Activated naive CD4-positive, alpha-beta T cell treated with anti-CD3 and anti-CD28 coated beads, Interleukin-2, amount 50 U/mL, for 72 hours (primary cell): ENCODE measurements around the gene RCL1. TPM values are rescaled to one million over a fixed set of nuclear protein-coding genes. Genes with fewer than 3 reads are reported as not detected.

Source experiments
- ATAC-seq, 2 donors: fragments of 150-1000 bp; cut with Tn5 transposase; 2 replicates each; pipeline ENCODE4 v1.10.0; 2021; ENCODE audit warnings: mild to moderate bottlenecking in 2 of 2, moderate library complexity in 2 of 2
- DNase-seq, 2 donors: peaks; one replicate each; pipeline ENCODE4 v3.0.0; 2021 to 2022; ENCODE audit warnings: low spot score in 2 of 2
- H3K27ac Mint-ChIP-seq, 2 donors: one replicate each; pipeline ENCODE4 v1.8.0; 2022; ENCODE audit warnings: mild to moderate bottlenecking in 2 of 2, mixed read lengths in 2 of 2
- H3K36me3 Mint-ChIP-seq, 2 donors: one replicate each; pipeline ENCODE4 v1.8.0; 2022; ENCODE audit warnings: mixed read lengths in 2 of 2
- H3K9me3 Mint-ChIP-seq, 2 donors: one replicate each; pipeline ENCODE4 v1.8.0; 2022; ENCODE audit warnings: mixed read lengths in 2 of 2
- total RNA-seq, 2 donors: library from RNA; stranded (reverse); gene quantifications; one replicate each; pipeline ENCODE4 v1.2.3, GENCODE V29; 2022

The RCL1 gene
- total RNA-seq, 2 donors from 2014 or later = 18.2 to 32.0 TPM

DNA sequence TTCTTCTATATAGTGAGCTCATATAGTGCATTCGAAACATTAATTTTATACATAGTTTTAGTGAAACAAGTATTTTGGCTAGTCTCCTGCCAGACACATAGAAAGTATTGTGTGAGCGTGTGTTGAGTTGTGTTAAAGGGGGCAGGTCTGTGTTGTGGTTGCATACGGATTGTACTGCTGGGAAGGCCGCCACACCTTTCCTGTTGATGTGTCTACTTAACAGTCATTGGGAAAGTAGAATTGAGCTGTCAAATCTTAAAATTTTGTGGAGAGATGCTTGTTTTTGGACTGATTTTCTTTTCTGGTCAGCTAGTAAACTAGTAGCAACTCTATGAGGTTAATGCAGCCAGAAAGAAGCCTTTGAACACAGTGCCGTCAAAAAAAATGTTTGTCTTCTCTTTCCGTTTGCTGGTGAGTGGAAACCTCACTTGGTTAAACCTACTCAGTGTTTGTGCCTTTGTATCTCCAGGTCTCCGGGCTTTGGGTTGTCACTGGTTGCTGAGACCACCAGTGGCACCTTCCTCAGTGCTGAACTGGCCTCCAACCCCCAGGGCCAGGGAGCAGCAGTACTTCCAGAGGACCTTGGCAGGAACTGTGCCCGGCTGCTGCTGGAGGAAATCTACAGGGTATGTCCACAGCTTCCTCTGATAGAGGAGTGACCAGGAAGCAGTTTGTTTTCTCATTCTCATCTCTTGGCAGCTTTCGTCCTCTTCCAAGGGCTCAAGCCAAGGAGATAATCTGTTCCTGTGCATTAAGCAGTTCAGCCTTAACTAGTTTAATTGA is 51.5 kb downstream of the RCL1 start:
- ATAC-seq = peak in 1 of 2 donors; percentile 87
- H3K27ac Mint-ChIP-seq = peak overlapping the region; percentile 14 to 61
- DNase-seq = no peak
- H3K36me3 Mint-ChIP-seq = peaks cover 16 to 22% of the 10 kb centered on the region in 2 donors
- H3K9me3 Mint-ChIP-seq = no peaks in the 10 kb centered on the region

DNA sequence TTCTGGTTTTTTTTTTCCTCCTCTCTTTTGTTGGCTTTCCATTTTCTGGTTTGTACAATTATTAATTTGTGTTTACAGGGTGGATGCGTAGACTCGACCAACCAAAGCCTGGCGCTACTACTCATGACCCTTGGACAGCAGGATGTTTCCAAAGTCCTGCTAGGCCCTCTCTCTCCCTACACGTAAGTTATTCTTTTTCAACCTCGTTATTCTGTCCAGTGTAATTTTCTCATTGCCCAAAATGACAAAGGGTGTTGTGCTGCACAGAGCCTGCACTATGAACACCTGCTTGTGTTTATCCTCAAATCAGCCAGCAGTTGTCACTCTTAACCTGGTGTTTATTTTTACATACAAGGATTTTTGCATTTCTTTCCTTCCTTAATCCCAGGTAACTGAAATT is 56.6 kb downstream of the RCL1 start:
- Mint-ChIP-seq H3K36me3 (peaks cover 14 to 18% of the 10 kb centered on the region in 2 donors), H3K27ac (no peak overlapping the region), H3K9me3 (no peaks in the 10 kb centered on the region)
- DNase-seq (no peak), ATAC-seq (no peak)

DNA sequence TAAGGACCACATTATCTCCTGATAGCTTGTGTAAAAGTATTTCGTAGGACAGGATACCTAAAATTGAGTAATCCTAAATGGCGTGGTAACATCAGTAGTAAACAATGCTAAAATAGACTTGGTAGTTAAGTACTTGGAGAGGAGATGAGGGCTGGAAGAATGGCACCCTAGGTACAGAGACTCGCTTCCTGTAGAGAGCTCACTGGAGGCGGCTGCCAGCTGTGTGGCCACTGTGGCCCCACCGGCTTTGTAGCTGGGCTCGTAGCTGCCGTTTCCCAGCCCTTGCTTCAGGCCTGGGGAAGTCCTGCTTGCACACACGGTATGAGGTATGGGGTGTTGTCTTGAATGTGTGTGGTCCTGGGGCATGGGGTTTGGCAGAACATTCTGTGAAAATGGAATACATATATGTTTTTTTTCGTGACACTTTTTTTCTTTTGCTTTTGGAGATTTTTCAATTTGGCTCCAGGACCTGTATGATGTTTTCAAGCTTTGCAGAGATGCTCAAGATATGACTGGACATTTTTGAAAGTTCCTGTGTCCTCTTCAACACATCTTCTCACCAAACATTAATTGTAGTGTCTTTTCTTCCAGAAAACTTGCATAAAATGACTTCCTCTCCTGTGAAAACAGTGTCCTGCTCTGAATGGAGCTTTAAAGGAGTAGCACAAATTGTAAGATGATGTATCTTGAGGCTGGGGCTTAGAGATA is 58.0 kb downstream of the RCL1 start:
- Mint-ChIP-seq H3K9me3 (no peaks in the 10 kb centered on the region), H3K36me3 (peaks cover 6 to 14% of the 10 kb centered on the region in 2 donors), H3K27ac (peak overlapping the region in 1 of 2 donors; percentile 66)
- DNase-seq = no peak
- no peak for ATAC-seq

DNA sequence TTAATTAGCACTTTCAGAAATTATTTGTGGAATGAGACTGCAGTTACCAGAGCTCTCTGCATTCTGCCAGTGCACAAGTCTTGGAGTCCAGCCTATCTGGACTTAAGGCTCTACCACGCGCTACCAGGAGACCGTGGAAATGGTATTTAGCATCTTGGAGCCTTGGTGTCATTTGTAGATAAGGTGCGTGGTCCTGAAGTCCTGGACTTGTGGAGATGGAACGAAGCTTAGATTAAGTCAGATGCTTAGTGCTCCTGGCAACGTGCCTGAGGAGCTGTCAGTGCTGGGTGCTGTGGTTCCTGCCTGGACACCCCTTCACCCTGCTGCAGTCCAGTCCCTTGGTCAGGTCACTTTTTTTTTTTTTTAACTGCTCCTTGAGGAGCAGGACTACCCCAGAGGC is 59.7 kb downstream of the RCL1 start:
- no peaks in the 10 kb centered on the region for H3K9me3 Mint-ChIP-seq
- no peak for ATAC-seq
- DNase-seq = no peak
- H3K27ac Mint-ChIP-seq = no peak overlapping the region
- H3K36me3 Mint-ChIP-seq = peaks cover 11 to 14% of the 10 kb centered on the region in 2 donors

DNA sequence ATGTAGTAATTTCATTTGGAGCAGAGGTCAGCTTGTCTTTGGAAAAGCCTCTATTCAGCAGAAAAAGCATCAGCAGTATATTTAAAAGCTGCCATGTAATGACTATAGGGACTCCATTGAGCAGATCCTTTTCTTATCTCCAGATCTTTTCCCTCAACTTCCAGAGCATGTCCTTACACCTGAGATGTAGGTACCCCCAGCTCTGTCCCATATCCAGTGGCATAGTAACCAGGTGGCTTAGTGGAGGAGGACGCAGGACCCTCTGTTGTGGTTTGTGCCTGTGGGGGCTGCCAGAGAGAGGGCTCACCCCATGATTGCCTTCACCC is 61.5 kb downstream of the RCL1 start:
- Mint-ChIP-seq H3K27ac (no peak overlapping the region), H3K9me3 (no peaks in the 10 kb centered on the region), H3K36me3 (peaks cover 25 to 28% of the 10 kb centered on the region in 2 donors)
- ATAC-seq (no peak), DNase-seq (no peak)

DNA sequence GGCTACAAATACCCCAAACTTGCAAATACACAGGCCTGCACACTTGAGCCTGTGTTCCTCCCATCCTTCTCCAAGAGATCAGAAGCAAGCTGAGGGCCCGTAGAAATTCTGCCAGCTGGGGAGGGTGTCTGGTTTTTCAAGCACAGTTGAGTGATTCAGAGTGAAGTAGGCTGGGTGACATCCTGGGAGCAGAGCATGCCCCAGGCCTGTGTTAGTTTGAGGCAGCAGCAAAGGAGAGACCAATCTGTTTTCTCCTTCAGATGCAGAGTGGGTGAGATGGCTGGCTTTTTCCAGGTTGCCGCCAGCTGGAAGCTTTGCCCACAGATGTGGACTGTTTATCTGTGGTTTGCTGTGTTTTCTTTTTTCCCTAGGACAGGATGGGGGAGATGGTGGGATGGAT is 63.1 kb downstream of the RCL1 start:
- Mint-ChIP-seq H3K9me3 (no peaks in the 10 kb centered on the region), H3K36me3 (peaks cover 25 to 34% of the 10 kb centered on the region in 2 donors), H3K27ac (peak overlapping the region in 1 of 2 donors; percentile 57)
- ATAC-seq (no peak), DNase-seq (no peak)

DNA sequence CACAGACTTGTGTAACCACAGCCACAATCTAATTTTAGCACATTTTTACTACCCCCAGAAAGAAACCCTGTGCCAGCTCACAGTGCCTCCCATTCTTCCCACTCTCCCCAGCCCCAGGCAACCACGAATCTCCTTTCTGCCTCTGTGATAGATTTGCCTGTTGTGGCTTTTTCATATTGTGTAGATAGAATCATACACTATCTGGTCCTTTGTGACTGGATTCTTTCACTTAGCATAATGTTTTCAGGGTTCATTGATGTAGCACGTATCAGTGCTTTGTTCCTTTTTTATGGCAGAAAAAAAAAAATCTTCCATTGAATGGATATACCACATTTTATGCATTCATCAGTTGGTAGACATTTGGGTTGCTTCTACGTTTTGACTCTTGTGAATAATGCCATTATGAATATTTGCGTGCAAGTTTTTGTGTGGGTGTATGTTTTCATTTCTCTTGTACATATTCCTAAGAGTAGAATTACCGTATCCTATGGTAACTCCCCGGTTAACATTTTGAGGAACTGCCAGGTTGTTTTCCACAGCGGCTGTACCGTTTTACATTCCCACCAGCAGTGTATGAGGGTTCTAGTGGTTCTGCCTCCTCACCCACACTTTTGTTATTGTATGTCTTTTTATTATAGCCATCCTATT is 64.5 kb downstream of the RCL1 start:
- ATAC-seq = peak; percentile 34 to 55
- no peaks in the 10 kb centered on the region for H3K9me3 Mint-ChIP-seq
- peaks cover 26 to 30% of the 10 kb centered on the region in 2 donors for H3K36me3 Mint-ChIP-seq
- DNase-seq = no peak
- peak overlapping the region in 1 of 2 donors; percentile 34 for H3K27ac Mint-ChIP-seq

DNA sequence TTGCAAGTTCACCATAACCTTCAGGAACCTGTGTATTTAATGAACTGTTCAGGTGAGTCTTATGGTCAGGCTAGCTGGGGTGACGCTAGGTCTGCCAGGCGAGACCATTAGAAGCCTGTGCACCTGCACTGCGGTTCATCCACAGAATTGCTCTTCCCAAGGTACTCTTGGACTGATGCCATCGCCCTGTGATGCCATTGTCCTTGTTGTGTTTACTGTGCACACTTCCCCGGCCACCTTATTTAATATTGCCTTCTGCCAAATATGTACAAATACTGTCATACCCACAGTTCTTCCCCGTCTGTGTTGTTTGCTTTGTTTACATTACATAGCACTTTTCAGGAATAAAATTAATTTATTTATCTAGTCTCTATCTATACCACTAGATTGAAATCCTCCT is 66.3 kb downstream of the RCL1 start:
- DNase-seq = no peak
- Mint-ChIP-seq H3K27ac (no peak overlapping the region), H3K36me3 (peaks cover 26 to 36% of the 10 kb centered on the region in 2 donors), H3K9me3 (no peaks in the 10 kb centered on the region)
- ATAC-seq = no peak

DNA sequence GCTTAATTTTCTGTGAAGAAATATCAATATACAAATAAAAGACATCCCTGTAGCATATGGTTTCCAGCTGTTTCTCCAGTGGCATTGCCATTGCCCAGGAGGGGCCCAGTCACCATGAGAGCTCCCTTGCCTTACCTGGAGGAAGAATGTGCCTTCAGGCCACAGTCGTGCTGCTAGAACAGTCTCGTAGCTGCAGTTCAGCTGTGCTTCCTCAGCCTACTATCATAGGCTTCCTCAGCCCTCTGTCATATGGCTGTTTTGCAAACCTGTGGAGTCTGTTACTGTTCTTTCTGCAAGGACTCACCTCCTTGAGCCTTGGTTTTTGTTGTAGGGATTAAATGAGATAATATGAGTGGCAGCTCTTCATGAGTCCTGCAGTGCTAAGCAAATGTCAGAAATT is 67.6 kb downstream of the RCL1 start:
- no peak for ATAC-seq
- no peaks in the 10 kb centered on the region for H3K9me3 Mint-ChIP-seq
- peaks cover 22 to 42% of the 10 kb centered on the region in 2 donors for H3K36me3 Mint-ChIP-seq

DNA sequence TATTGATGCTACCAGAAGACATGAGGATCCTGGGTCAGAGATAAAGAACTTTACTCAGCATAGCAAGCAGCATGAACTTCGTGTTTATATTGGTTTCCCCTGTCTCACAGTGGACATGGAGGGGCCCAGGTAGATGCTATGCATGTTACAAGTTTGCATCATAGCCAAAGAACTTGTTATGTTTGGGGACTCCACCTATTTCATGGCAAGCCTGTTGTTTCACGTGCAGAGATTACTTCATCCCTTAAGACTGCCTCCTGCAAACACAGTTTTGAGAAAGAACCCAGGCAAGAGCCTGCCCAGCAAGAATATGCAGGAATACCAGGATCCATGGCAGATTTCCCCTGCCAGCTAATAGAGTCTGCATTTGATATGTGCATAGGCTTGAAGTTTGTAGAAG is 68.4 kb downstream of the RCL1 start:
- H3K27ac Mint-ChIP-seq = no peak overlapping the region
- ATAC-seq (no peak), DNase-seq (no peak)
- no peaks in the 10 kb centered on the region for H3K9me3 Mint-ChIP-seq
- peaks cover 20 to 42% of the 10 kb centered on the region in 2 donors for H3K36me3 Mint-ChIP-seq

More for the DNA sequence above, 67.6 kb downstream of the RCL1 start:
- H3K27ac Mint-ChIP-seq = no peak overlapping the region
- DNase-seq = no peak

DNA sequence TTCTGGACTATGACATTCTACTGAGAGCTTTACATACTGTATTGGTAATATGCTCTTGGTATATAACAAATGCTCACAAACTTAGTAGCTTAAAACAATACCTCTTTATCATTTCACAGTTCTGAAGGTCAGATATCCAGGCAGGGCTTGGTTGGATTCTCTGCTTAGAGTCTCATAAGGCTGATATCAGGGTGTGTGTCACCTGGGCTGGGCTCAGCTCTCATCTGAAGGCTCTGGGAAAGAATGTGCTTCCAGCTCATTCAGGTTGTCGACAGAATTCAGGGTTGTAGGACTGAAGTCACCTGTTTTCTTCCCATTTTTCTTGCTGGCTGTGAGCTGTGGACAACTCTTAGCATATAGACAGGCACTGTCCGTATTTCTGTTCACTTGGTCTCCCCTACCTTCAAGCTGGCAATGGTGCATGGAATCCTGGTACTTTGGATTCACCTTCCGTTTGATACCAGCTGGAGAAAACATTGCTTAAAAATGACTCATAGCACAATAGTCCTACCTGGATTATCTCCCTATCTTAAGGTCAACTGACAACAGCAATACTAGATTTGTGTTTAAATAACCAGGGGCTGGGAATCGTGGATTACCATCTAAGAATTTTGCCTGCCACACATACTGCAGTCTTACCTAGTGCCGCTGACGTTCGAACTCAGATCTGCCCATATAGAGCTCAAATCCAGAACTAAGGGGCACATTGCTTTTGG is 69.2 kb downstream of the RCL1 start:
- ATAC-seq = no peak

DNA sequence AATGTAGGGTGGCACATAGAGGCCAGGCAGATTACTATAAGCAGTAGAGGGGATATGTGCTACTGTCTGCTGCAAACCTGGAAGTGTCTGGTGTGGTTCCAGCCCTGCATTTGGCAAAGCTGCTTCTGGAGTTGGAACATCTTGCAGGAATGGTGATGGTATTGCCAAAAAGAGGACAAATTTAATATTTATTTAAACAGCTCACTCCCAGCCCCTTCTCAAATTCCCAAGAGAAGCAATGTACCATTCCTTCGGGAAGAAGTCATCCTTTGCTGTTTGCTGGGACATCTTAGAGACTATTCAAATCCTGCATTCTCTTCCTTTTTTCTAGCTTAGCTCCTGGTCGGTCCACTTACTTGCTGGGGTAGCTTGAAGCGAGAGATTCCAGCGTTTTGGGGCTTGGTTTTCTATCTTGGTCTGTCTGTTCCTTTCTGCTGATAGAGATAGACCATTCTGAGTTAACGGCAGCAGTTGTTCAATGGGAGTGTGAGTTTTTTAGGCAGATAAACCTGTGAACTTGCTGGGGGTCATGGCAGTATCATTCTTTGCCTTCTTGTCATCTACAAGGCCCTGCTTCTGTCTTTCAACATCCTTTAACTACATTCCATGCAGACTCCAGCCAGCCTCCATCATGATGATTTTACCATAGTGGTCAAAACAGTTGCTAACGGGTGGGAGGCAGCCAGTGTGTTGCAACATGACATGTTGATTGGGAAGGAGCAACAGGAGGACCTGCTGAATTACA is 69.9 kb downstream of the RCL1 start:
- no peak overlapping the region for H3K27ac Mint-ChIP-seq
- no peak for ATAC-seq
- no peak for DNase-seq
- H3K9me3 Mint-ChIP-seq = no peaks in the 10 kb centered on the region
- H3K36me3 Mint-ChIP-seq = peaks cover 20 to 36% of the 10 kb centered on the region in 2 donors

More for the DNA sequence above, 69.2 kb downstream of the RCL1 start:
- no peak for DNase-seq
- H3K9me3 Mint-ChIP-seq = no peaks in the 10 kb centered on the region
- H3K27ac Mint-ChIP-seq = peak overlapping the region in 1 of 2 donors; percentile 20
- peaks cover 20 to 42% of the 10 kb centered on the region in 2 donors for H3K36me3 Mint-ChIP-seq

DNA sequence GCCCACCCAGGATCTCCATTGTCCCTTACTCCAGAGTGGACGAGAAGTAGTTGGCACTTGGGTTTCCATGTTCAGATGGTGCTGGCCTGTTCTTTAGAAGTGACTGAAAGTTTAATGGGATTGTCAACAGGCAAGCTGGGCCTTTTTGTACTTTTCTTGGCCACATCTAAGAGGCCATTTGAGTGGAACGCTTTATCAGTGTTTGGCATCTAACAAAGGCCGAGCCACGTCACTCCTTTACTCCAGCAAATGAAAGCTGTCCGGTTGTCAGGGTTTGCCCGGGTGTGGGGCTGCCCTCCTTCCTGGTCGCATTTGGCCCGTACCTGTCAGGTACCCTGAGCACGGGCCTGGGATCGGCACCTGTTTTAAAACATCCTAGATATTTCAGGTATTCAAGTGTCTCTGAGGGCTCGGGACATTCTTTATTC is 71.5 kb downstream of the RCL1 start:
- Mint-ChIP-seq H3K36me3 (peaks cover 10 to 20% of the 10 kb centered on the region in 2 donors), H3K27ac (peak overlapping the region in 1 of 2 donors; percentile 89), H3K9me3 (no peaks in the 10 kb centered on the region)
- DNase-seq = no peak
- no peak for ATAC-seq

DNA sequence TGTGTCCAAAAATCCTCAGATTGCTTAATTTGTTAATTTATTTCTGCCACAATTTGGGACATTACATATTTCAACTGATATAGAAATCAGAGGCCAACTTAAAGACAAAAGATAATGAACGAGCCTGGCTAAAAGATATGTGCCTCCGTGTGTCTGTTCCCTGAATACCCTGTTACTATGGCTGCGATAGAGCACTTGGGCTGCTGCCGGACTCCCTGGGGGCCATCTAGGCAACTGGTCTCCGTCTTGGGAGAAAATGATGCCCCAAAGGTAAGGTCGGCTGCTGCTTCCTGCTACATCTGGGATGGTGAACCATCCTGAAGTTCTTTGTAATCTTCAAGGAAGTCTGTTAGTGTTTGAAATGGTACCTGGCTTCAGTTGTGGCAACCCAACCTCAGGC is 72.0 kb downstream of the RCL1 start:
- H3K27ac Mint-ChIP-seq = peak overlapping the region in 1 of 2 donors; percentile 89
- ATAC-seq (no peak), DNase-seq (no peak)
- no peaks in the 10 kb centered on the region for H3K9me3 Mint-ChIP-seq
- peaks cover 10 to 18% of the 10 kb centered on the region in 2 donors for H3K36me3 Mint-ChIP-seq

DNA sequence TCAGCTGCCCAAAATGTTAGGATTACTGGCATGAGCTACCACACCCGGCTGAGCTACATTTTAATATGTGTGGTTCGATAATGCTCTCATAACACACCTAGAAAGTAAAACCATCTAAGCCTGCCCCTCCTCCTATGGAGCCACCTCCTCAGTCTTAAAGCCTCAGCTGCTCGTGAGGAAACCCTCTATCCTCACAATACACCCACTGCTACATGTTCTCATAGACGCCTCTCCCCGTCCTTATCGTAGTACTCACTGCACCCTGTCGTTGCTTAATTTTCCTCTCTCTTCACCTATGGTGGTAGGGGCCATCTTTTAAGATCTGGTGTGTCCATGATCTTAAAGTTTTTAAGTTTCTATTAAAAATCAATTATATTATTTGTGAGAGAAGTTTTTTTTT is 72.9 kb downstream of the RCL1 start:
- DNase-seq (no peak), ATAC-seq (peak in 1 of 2 donors; percentile 19)
- Mint-ChIP-seq H3K9me3 (no peaks in the 10 kb centered on the region), H3K36me3 (peaks cover 12 to 15% of the 10 kb centered on the region in 2 donors), H3K27ac (peak overlapping the region in 1 of 2 donors; percentile 53)
